Measurements from ENCODE around the gene AKT1. TPM values are rescaled to one million over a fixed set of nuclear protein-coding genes. Genes with fewer than 3 reads are reported as not detected.

The AKT1 gene
- total and polyA plus RNA-seq, 2 experiments from 2014 or later, result 16.9 to 164 TPM

- Histone ChIP-seq H2AFZ (no peak overlapping the region), H3K4me3 (no peak overlapping the region), H3K27me3 (replicated peaks; ENCODE audit: insufficient read depth) (no peaks in the 10 kb centered on the region), H3K9me3 (ENCODE audit: low read depth) (no peaks in the 10 kb centered on the region), H4K20me1 (ENCODE audit: insufficient read depth) (no peaks in the 10 kb centered on the region), H3K9me2 (ENCODE audit: insufficient read depth) (no peaks in the 10 kb centered on the region), H3K4me1 (ENCODE audit: insufficient read depth) (no peaks in the 10 kb centered on the region), H3K4me2 (ENCODE audit: unreplicated experiment) (no peak overlapping the region), H3K27ac (no peak overlapping the region), H3K9ac (no peak overlapping the region), H3F3A (ENCODE audit: insufficient read depth) (no peaks in the 10 kb centered on the region), H3K79me2 (ENCODE audit: insufficient read depth) (no peaks in the 10 kb centered on the region), H3K36me3 (ENCODE audit: low read depth) (peaks cover 6% of the 10 kb centered on the region; the same call in 1 of the 2 replicates)
- in situ Hi-C loops (cut with MboI), result no loop called here
- DNase-seq, result no peak
- 87 to 92% methylated on average over 32 to 34 of the region's 34 CpGs for WGBS, 2 experiments (ENCODE audit: low coverage in 1 of 2, low lambda C conversion rate in 2 of 2, missing lambda C conversion rate in 2 of 2)
- TF ChIP-seq EZH2phosphoT487 (IDR thresholded peaks at IDR 0.05; ENCODE audit: insufficient read depth, low read depth), result no peak
- TF ChIP-seq EZH2 (IDR thresholded peaks at IDR 0.05; ENCODE audit: insufficient read depth, poor library complexity, severe bottlenecking), result no peak
These were observed 23.4 kb downstream of the AKT1 start for GRCh38 chr14:104771918-104772706.

GRCh38 chr14:104771374-104771773, 24.2 kb downstream of the AKT1 start:
- Histone ChIP-seq H3K79me2 (ENCODE audit: insufficient read depth) (no peaks in the 10 kb centered on the region), H3K9ac (no peak overlapping the region), H3F3A (ENCODE audit: insufficient read depth) (no peaks in the 10 kb centered on the region), H3K9me3 (ENCODE audit: low read depth) (no peaks in the 10 kb centered on the region), H3K4me2 (ENCODE audit: unreplicated experiment) (no peak overlapping the region), H3K36me3 (ENCODE audit: low read depth) (peaks cover 6% of the 10 kb centered on the region; the same call in 1 of the 2 replicates), H3K27me3 (replicated peaks; ENCODE audit: insufficient read depth) (no peaks in the 10 kb centered on the region), H3K9me2 (ENCODE audit: insufficient read depth) (no peaks in the 10 kb centered on the region), H3K4me3 (no peak overlapping the region), H3K27ac (no peak overlapping the region), H3K4me1 (ENCODE audit: insufficient read depth) (no peaks in the 10 kb centered on the region), H2AFZ (no peak overlapping the region), H4K20me1 (ENCODE audit: insufficient read depth) (no peaks in the 10 kb centered on the region)
- 89 to 97% methylated on average over 3 to 4 of the region's 4 CpGs for whole genome bisulfite sequencing, 2 experiments (ENCODE audit: low coverage in 1 of 2, low lambda C conversion rate in 2 of 2, missing lambda C conversion rate in 2 of 2)
- TF ChIP-seq EZH2phosphoT487 (IDR thresholded peaks at IDR 0.05; ENCODE audit: insufficient read depth, low read depth), result no peak
- TF ChIP-seq EZH2 (IDR thresholded peaks at IDR 0.05; ENCODE audit: insufficient read depth, poor library complexity, severe bottlenecking), result no peak
- in situ Hi-C loops (cut with MboI), result no loop called here
- DNase-seq, result no peak

GRCh38 chr14:104770851-104771272, 24.7 kb downstream of the AKT1 start:
- no peaks in the 10 kb centered on the region for H4K20me1 ChIP-seq (ENCODE audit: insufficient read depth)
- H3K4me2 ChIP-seq (ENCODE audit: unreplicated experiment), result no peak overlapping the region
- peaks cover 6% of the 10 kb centered on the region; the same call in 1 of the 2 replicates for H3K36me3 ChIP-seq (ENCODE audit: low read depth)
- in situ Hi-C loops (cut with MboI), result no loop called here
- no peak overlapping the region for H3K4me3 ChIP-seq
- DNase-seq, result peak; percentile 49
- H3K27me3 ChIP-seq (replicated peaks; ENCODE audit: insufficient read depth), result no peaks in the 10 kb centered on the region
- no peaks in the 10 kb centered on the region for H3K4me1 ChIP-seq (ENCODE audit: insufficient read depth)
- no peaks in the 10 kb centered on the region for H3K9me3 ChIP-seq (ENCODE audit: low read depth)
- 97 to 99% methylated on average over 5 of the region's 5 CpGs for WGBS, 2 experiments (ENCODE audit: low coverage in 1 of 2, low lambda C conversion rate in 2 of 2, missing lambda C conversion rate in 2 of 2)
- H2AFZ ChIP-seq, result no peak overlapping the region
- H3K27ac ChIP-seq, result no peak overlapping the region
- H3K9me2 ChIP-seq (ENCODE audit: insufficient read depth), result no peaks in the 10 kb centered on the region
- no peaks in the 10 kb centered on the region for H3F3A ChIP-seq (ENCODE audit: insufficient read depth)
- no peaks in the 10 kb centered on the region for H3K79me2 ChIP-seq (ENCODE audit: insufficient read depth)
- no peak overlapping the region for H3K9ac ChIP-seq
- no peak for TF ChIP-seq EZH2phosphoT487 (IDR thresholded peaks at IDR 0.05; ENCODE audit: insufficient read depth, low read depth)

DNA sequence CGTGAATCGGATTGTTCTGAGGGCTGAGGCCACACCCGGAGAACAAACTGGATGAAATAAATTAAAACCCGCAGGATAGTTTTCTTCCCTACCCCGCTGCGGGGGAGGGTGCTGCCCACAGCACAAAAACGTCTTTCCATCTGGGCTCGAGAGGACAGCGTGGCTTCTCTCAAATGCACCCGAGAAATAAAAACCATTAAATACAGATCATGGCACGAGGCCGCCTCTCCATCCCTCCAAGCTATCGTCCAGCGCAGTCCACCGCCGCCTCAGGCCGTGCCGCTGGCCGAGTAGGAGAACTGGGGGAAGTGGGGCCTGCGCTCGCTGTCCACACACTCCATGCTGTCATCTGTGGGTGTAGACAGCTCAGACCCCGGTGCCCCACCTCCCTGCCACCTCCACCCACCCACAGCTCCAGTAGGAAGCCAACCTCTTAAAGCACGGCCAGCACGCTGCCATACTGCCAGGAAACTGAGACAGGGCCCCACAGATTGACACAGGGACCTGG, 25.4 kb downstream of the AKT1 start:
- Histone ChIP-seq H3K4me1 (ENCODE audit: insufficient read depth) (no peaks in the 10 kb centered on the region), H3K9ac (no peak overlapping the region), H3K27ac (no peak overlapping the region), H3K27me3 (replicated peaks; ENCODE audit: insufficient read depth) (no peaks in the 10 kb centered on the region), H3K36me3 (ENCODE audit: low read depth) (peaks cover 6% of the 10 kb centered on the region; the same call in 1 of the 2 replicates), H2AFZ (no peak overlapping the region), H3K4me3 (no peak overlapping the region), H3F3A (ENCODE audit: insufficient read depth) (peaks cover 6% of the 10 kb centered on the region; the same call in 1 of the 2 replicates), H3K9me2 (ENCODE audit: insufficient read depth) (no peaks in the 10 kb centered on the region), H3K79me2 (ENCODE audit: insufficient read depth) (no peaks in the 10 kb centered on the region), H3K4me2 (ENCODE audit: unreplicated experiment) (no peak overlapping the region), H3K9me3 (ENCODE audit: low read depth) (no peaks in the 10 kb centered on the region), H4K20me1 (ENCODE audit: insufficient read depth) (no peaks in the 10 kb centered on the region)
- in situ Hi-C loops (cut with MboI), result no loop called here
- DNase-seq, result no peak
- TF ChIP-seq EZH2phosphoT487 (IDR thresholded peaks at IDR 0.05; ENCODE audit: insufficient read depth, low read depth) (no peak), EZH2 (IDR thresholded peaks at IDR 0.05; ENCODE audit: insufficient read depth, poor library complexity, severe bottlenecking) (no peak)
- WGBS, 2 experiments (ENCODE audit: low coverage in 1 of 2, low lambda C conversion rate in 2 of 2, missing lambda C conversion rate in 2 of 2), result 55 to 61% methylated on average over 22 to 24 of the region's 24 CpGs
